Transverse colon (tissue), 3 donors: Measurements from ENCODE around the gene RGMA.

Experiments
- EP300 ChIP-seq: sonication (generic); formaldehyde crosslinking; IDR thresholded peaks from one replicate; pipeline ENCODE4 v1.6.1; 2017; ENCODE audit warnings: antibody characterized with exemption, low read depth
- POLR2A ChIP-seq: fragments of 450-650 bp; IDR thresholded peaks from one replicate; pipeline ENCODE4 v1.6.1; 2016; ENCODE audit warnings: antibody characterized with exemption, mild to moderate bottlenecking, moderate library complexity
- TF ChIP-seq, protein P1 (sequence below), 5 experiments: fragments of 200-600 bp in 3 of 5; fragments of 450-650 bp in 2 of 5; sonication (generic) in 3 of 5; IDR thresholded peaks; 1 replicate in 2 of 5; 2 replicates in 3 of 5; pipeline ENCODE4 v1.5.1; 2016 to 2017; ENCODE audit warnings: antibody characterized with exemption in 5 of 5, inconsistent platforms in 3 of 5, mild to moderate bottlenecking in 2 of 5, moderate library complexity in 1 of 5

DNA sequence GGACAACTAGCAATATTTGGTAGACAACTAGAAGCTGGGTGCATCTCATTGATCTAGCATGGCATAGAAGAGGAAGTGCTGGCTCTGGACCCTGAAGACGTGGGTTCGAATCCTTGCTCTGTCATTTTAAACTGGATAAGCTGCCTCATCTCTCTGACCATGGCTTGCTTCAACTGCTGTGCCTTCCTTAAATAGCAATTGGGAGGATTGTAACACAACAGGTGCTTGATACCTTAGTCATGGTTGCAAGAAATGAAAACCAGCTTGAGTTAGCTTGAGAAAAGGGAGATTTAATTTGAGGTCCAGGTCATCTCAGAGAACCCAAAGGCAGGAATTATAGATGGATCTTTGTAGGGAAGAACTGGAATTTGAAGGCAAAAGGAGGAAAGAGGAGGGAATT is 14.8 kb upstream of the RGMA start:
- TF ChIP-seq, protein P1, sequence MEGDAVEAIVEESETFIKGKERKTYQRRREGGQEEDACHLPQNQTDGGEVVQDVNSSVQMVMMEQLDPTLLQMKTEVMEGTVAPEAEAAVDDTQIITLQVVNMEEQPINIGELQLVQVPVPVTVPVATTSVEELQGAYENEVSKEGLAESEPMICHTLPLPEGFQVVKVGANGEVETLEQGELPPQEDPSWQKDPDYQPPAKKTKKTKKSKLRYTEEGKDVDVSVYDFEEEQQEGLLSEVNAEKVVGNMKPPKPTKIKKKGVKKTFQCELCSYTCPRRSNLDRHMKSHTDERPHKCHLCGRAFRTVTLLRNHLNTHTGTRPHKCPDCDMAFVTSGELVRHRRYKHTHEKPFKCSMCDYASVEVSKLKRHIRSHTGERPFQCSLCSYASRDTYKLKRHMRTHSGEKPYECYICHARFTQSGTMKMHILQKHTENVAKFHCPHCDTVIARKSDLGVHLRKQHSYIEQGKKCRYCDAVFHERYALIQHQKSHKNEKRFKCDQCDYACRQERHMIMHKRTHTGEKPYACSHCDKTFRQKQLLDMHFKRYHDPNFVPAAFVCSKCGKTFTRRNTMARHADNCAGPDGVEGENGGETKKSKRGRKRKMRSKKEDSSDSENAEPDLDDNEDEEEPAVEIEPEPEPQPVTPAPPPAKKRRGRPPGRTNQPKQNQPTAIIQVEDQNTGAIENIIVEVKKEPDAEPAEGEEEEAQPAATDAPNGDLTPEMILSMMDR (IDR thresholded peaks at IDR 0.05) = no peak
- TF ChIP-seq EP300 (no peak), POLR2A (no peak)
